Measurements from ENCODE around the gene NET1.

The NET1 gene

GRCh38 chr10:5476918-5477525, 64.7 kb downstream of the NET1 start:
- ATAC-seq (ENCODE audit: insufficient read depth, low read depth): no peak

GRCh38 chr10:5477948-5478693, 65.8 kb downstream of the NET1 start:
- H2AFZ ChIP-seq (ENCODE audit: low read depth, low read length): no peak overlapping the region

More at GRCh38 chr10:5476918-5477525, 64.7 kb downstream of the NET1 start:
- Histone ChIP-seq H3K27ac (ENCODE audit: low read length) (no peak overlapping the region), H3K79me2 (ENCODE audit: insufficient read depth, low read length) (no peaks in the 10 kb centered on the region), H2AFZ (ENCODE audit: low read depth, low read length) (no peak overlapping the region), H3K4me2 (ENCODE audit: insufficient read depth, low read length) (no peak overlapping the region), H3K27me3 (ENCODE audit: insufficient read depth, low read length, poor library complexity) (no peaks in the 10 kb centered on the region), H3K9me3 (ENCODE audit: insufficient read depth, low read length, severe bottlenecking) (no peaks in the 10 kb centered on the region), H3K36me3 (ENCODE audit: insufficient read depth, low read length) (no peaks in the 10 kb centered on the region), H3K4me3 (ENCODE audit: low read depth in 1 of 2, low read length in 2 of 2) (no peak overlapping the region), H3K4me1 (ENCODE audit: insufficient read depth, low read length) (no peaks in the 10 kb centered on the region), H3K9ac (ENCODE audit: low read depth, low read length) (no peak overlapping the region), H4K20me1 (ENCODE audit: insufficient read depth, low read length) (no peaks in the 10 kb centered on the region; the same call in 1 of the 2 replicates)
- DNase-seq: no peak
- TF ChIP-seq CTCF (IDR thresholded peaks at IDR 0.05; ENCODE audit: borderline replicate concordance, extremely low read depth, low read length, poor library complexity, severe bottlenecking): no peak

GRCh38 chr10:5478694-5479305, 66.4 kb downstream of the NET1 start:
- no peaks in the 10 kb centered on the region for H3K4me1 ChIP-seq (ENCODE audit: insufficient read depth, low read length)
- H3K4me2 ChIP-seq (ENCODE audit: insufficient read depth, low read length): no peak overlapping the region
- no peaks in the 10 kb centered on the region; the same call in 1 of the 2 replicates for H4K20me1 ChIP-seq (ENCODE audit: insufficient read depth, low read length)
- no peak overlapping the region for H3K9ac ChIP-seq (ENCODE audit: low read depth, low read length)
- no peak overlapping the region for H3K4me3 ChIP-seq (ENCODE audit: low read depth in 1 of 2, low read length in 2 of 2)
- H3K27ac ChIP-seq (ENCODE audit: low read length): no peak overlapping the region
- H2AFZ ChIP-seq (ENCODE audit: low read depth, low read length): no peak overlapping the region
- H3K9me3 ChIP-seq (ENCODE audit: insufficient read depth, low read length, severe bottlenecking): no peaks in the 10 kb centered on the region
- no peaks in the 10 kb centered on the region for H3K79me2 ChIP-seq (ENCODE audit: insufficient read depth, low read length)
- H3K27me3 ChIP-seq (ENCODE audit: insufficient read depth, low read length, poor library complexity): no peaks in the 10 kb centered on the region
- DNase-seq: no peak
- no peak for ATAC-seq (ENCODE audit: insufficient read depth, low read depth)
- TF ChIP-seq EZH2 (IDR thresholded peaks at IDR 0.05; ENCODE audit: borderline replicate concordance, low read depth, low read length, severe bottlenecking) (no peak), CTCF (IDR thresholded peaks at IDR 0.05; ENCODE audit: borderline replicate concordance, extremely low read depth, low read length, poor library complexity, severe bottlenecking) (no peak)
- H3K36me3 ChIP-seq (ENCODE audit: insufficient read depth, low read length): no peaks in the 10 kb centered on the region

More at GRCh38 chr10:5477948-5478693, 65.8 kb downstream of the NET1 start:
- no peaks in the 10 kb centered on the region for H3K27me3 ChIP-seq (ENCODE audit: insufficient read depth, low read length, poor library complexity)
- H3K9me3 ChIP-seq (ENCODE audit: insufficient read depth, low read length, severe bottlenecking): no peaks in the 10 kb centered on the region
- H3K27ac ChIP-seq (ENCODE audit: low read length): no peak overlapping the region
- no peaks in the 10 kb centered on the region; the same call in 1 of the 2 replicates for H4K20me1 ChIP-seq (ENCODE audit: insufficient read depth, low read length)
- no peak for ATAC-seq (ENCODE audit: insufficient read depth, low read depth)
- H3K79me2 ChIP-seq (ENCODE audit: insufficient read depth, low read length): no peaks in the 10 kb centered on the region
- H3K9ac ChIP-seq (ENCODE audit: low read depth, low read length): no peak overlapping the region
- DNase-seq: no peak
- no peaks in the 10 kb centered on the region for H3K4me1 ChIP-seq (ENCODE audit: insufficient read depth, low read length)
- no peak overlapping the region for H3K4me2 ChIP-seq (ENCODE audit: insufficient read depth, low read length)
- no peak for TF ChIP-seq EZH2 (IDR thresholded peaks at IDR 0.05; ENCODE audit: borderline replicate concordance, low read depth, low read length, severe bottlenecking)
- no peaks in the 10 kb centered on the region for H3K36me3 ChIP-seq (ENCODE audit: insufficient read depth, low read length)
- no peak overlapping the region for H3K4me3 ChIP-seq (ENCODE audit: low read depth in 1 of 2, low read length in 2 of 2)
